ENCODE results near the gene ASIC4. TPM values are rescaled to one million over a fixed set of nuclear protein-coding genes. Genes with fewer than 3 reads are reported as not detected.

Gene ASIC4
- total and polyA plus RNA-seq, 2 of the 13 experiments (the other 11 are each of a cell fraction or from before 2014, with no cell fraction given), result 0.03 TPM; not detected in 1

GRCh38 chr2:219537657-219538488, 23.6 kb downstream of the ASIC4 start (continued):
- TF ChIP-seq ZBTB40 (IDR thresholded peaks at IDR 0.05) (no peak), ZBTB40 (CRISPR knock-in tag; IDR thresholded peaks at IDR 0.05) (no peak), TBX3 (IDR thresholded peaks at IDR 0.05; ENCODE audit: borderline replicate concordance) (no peak), ZNF549 (CRISPR knock-in tag; IDR thresholded peaks at IDR 0.05) (no peak), ZNF256 (CRISPR knock-in tag; conservative IDR thresholded peaks at IDR 0.05) (no peak)
- TF ChIP-seq, protein P1, sequence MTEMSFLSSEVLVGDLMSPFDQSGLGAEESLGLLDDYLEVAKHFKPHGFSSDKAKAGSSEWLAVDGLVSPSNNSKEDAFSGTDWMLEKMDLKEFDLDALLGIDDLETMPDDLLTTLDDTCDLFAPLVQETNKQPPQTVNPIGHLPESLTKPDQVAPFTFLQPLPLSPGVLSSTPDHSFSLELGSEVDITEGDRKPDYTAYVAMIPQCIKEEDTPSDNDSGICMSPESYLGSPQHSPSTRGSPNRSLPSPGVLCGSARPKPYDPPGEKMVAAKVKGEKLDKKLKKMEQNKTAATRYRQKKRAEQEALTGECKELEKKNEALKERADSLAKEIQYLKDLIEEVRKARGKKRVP (CRISPR knock-in tag; IDR thresholded peaks at IDR 0.05), result no peak
- TF ChIP-seq, protein P2, sequence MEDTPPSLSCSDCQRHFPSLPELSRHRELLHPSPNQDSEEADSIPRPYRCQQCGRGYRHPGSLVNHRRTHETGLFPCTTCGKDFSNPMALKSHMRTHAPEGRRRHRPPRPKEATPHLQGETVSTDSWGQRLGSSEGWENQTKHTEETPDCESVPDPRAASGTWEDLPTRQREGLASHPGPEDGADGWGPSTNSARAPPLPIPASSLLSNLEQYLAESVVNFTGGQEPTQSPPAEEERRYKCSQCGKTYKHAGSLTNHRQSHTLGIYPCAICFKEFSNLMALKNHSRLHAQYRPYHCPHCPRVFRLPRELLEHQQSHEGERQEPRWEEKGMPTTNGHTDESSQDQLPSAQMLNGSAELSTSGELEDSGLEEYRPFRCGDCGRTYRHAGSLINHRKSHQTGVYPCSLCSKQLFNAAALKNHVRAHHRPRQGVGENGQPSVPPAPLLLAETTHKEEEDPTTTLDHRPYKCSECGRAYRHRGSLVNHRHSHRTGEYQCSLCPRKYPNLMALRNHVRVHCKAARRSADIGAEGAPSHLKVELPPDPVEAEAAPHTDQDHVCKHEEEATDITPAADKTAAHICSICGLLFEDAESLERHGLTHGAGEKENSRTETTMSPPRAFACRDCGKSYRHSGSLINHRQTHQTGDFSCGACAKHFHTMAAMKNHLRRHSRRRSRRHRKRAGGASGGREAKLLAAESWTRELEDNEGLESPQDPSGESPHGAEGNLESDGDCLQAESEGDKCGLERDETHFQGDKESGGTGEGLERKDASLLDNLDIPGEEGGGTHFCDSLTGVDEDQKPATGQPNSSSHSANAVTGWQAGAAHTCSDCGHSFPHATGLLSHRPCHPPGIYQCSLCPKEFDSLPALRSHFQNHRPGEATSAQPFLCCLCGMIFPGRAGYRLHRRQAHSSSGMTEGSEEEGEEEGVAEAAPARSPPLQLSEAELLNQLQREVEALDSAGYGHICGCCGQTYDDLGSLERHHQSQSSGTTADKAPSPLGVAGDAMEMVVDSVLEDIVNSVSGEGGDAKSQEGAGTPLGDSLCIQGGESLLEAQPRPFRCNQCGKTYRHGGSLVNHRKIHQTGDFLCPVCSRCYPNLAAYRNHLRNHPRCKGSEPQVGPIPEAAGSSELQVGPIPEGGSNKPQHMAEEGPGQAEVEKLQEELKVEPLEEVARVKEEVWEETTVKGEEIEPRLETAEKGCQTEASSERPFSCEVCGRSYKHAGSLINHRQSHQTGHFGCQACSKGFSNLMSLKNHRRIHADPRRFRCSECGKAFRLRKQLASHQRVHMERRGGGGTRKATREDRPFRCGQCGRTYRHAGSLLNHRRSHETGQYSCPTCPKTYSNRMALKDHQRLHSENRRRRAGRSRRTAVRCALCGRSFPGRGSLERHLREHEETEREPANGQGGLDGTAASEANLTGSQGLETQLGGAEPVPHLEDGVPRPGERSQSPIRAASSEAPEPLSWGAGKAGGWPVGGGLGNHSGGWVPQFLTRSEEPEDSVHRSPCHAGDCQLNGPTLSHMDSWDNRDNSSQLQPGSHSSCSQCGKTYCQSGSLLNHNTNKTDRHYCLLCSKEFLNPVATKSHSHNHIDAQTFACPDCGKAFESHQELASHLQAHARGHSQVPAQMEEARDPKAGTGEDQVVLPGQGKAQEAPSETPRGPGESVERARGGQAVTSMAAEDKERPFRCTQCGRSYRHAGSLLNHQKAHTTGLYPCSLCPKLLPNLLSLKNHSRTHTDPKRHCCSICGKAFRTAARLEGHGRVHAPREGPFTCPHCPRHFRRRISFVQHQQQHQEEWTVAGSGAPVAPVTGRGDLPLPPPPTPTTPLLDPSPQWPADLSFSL (CRISPR knock-in tag; IDR thresholded peaks at IDR 0.05), result no peak

Measured in HepG2 (cell line).